SU-DHL-6 (cell line): Measurements from ENCODE around the gene ZNF664.

Source experiments
- H2AFZ ChIP-seq: fragments of 200-600 bp; sonication (generic); 2 replicates; pipeline ENCODE4 v1.6.1; 2014; ENCODE audit warnings: low read depth, mild to moderate bottlenecking, moderate library complexity, mixed read lengths, antibody characterized with exemption, low read length; ENCODE audit not compliant: severe bottlenecking
- H3F3A ChIP-seq: fragments of 200-600 bp; shearing (Covaris generic); 2 replicates; pipeline ENCODE4 v1.6.0; 2016; ENCODE audit warnings: antibody characterized with exemption, mild to moderate bottlenecking; ENCODE audit not compliant: insufficient read depth
- H3K27ac ChIP-seq: fragments of 200-600 bp; sonication (generic); 2 replicates; pipeline ENCODE4 v1.5.1; 2016; ENCODE audit warnings: low read depth, mild to moderate bottlenecking, low read length, moderate library complexity, mixed read lengths
- H3K27me3 ChIP-seq: fragments of 200-600 bp; sonication (generic), shearing (Covaris generic); 2 replicates; pipeline ENCODE4 v1.6.0; 2014; ENCODE audit warnings: mild to moderate bottlenecking, low read length
- H3K36me3 ChIP-seq: fragments of 200-600 bp; sonication (generic); 2 replicates; pipeline ENCODE4 v1.6.1; 2014; ENCODE audit warnings: mild to moderate bottlenecking, low read length, mixed read lengths
- H3K4me2 ChIP-seq: fragments of 300-600, 200-600 bp; shearing (Covaris generic), sonication (generic); 2 replicates; pipeline ENCODE4 v1.6.0; 2014; ENCODE audit warnings: low read length, low read depth, mild to moderate bottlenecking; ENCODE audit not compliant: poor library complexity, severe bottlenecking
- H3K4me3 ChIP-seq: fragments of 200-600 bp; sonication (generic); 2 replicates; pipeline ENCODE4 v1.5.1; 2014; ENCODE audit warnings: antibody characterized with exemption, low read length, mild to moderate bottlenecking, mixed read lengths; ENCODE audit not compliant: insufficient read depth, poor library complexity, severe bottlenecking
- H3K79me2 ChIP-seq: fragments of 200-600 bp; sonication (generic); 2 replicates; pipeline ENCODE4 v1.6.1; 2014; ENCODE audit warnings: mild to moderate bottlenecking, low read length, moderate library complexity; ENCODE audit not compliant: insufficient read depth
- H3K9ac ChIP-seq: fragments of 200-600 bp; sonication (generic); 2 replicates; pipeline ENCODE4 v1.7.0; 2014; ENCODE audit warnings: mild to moderate bottlenecking, low read length
- H3K9me2 ChIP-seq: fragments of 200-600 bp; sonication (generic); replicated peaks from 2 replicates; pipeline ENCODE4 v1.6.1; 2014; ENCODE audit warnings: low read length; ENCODE audit not compliant: insufficient read depth
- H3K9me3 ChIP-seq: fragments of 200-600 bp; sonication (generic); 2 replicates; pipeline ENCODE4 v1.6.1; 2014; ENCODE audit warnings: low read length, mixed read lengths; ENCODE audit not compliant: insufficient read depth
- H4K20me1 ChIP-seq: fragments of 200-600 bp; sonication (generic); 2 replicates; pipeline ENCODE4 v1.6.1; 2014; ENCODE audit warnings: low read depth, mild to moderate bottlenecking, antibody characterized with exemption, low read length, moderate library complexity, mixed read lengths
- CTCF ChIP-seq: fragments of 200-600 bp; sonication (generic); IDR thresholded peaks from one replicate; pipeline ENCODE4 v1.5.1; 2017; ENCODE audit warnings: antibody characterized with exemption, mild to moderate bottlenecking, low read length, moderate library complexity; ENCODE audit not compliant: insufficient read depth, poor library complexity, severe bottlenecking
- EZH2phosphoT487 ChIP-seq: fragments of 200-600 bp; sonication (generic), shearing (Covaris generic); conservative IDR thresholded peaks from 2 replicates; pipeline ENCODE4 v1.6.1; 2018; ENCODE audit warnings: mild to moderate bottlenecking, antibody characterized with exemption, low read length, moderate library complexity, mixed read lengths

The ZNF664 gene

GRCh38 chr12:123976227-123976826, 3.3 kb downstream of the ZNF664 start:
- Histone ChIP-seq H3K36me3 (no peaks in the 10 kb centered on the region; the same call in 1 of the 2 replicates), H3K9me3 (no peaks in the 10 kb centered on the region), H3K4me3 (no peak overlapping the region), H3K9me2 (no peaks in the 10 kb centered on the region), H3K27me3 (no peaks in the 10 kb centered on the region), H3K4me2 (no peak overlapping the region), H3K9ac (no peak overlapping the region), H3K79me2 (peaks cover 19% of the 10 kb centered on the region), H4K20me1 (0 out of 2 replicates have a peak, but pooled peaks cover 1% of the 10 kb centered on the region), H3F3A (peaks cover 2% of the 10 kb centered on the region; the same call in 1 of the 2 replicates), H2AFZ (no peak overlapping the region), H3K27ac (no peak overlapping the region)
- TF ChIP-seq EZH2phosphoT487 = no peak
- TF ChIP-seq CTCF = no peak

- Histone ChIP-seq H3K4me2 (no peak overlapping the region), H3K4me3 (no peak overlapping the region), H3K9ac (no peak overlapping the region), H4K20me1 (0 out of 2 replicates have a peak, but pooled peaks cover 4% of the 10 kb centered on the region), H3K9me3 (no peaks in the 10 kb centered on the region), H3K36me3 (no peaks in the 10 kb centered on the region; the same call in 1 of the 2 replicates), H3K79me2 (peaks cover 24% of the 10 kb centered on the region), H3K27me3 (no peaks in the 10 kb centered on the region), H3F3A (no peaks in the 10 kb centered on the region), H3K27ac (no peak overlapping the region), H3K9me2 (no peaks in the 10 kb centered on the region), H2AFZ (no peak overlapping the region)
- no peak for TF ChIP-seq EZH2phosphoT487
- no peak for TF ChIP-seq CTCF
Measured at GRCh38 chr12:123979566-123979965, 6.6 kb downstream of the ZNF664 start.

- Histone ChIP-seq H3K27ac (no peak overlapping the region), H3K9ac (no peak overlapping the region), H3K4me2 (no peak overlapping the region), H2AFZ (no peak overlapping the region), H3K79me2 (peaks cover 19% of the 10 kb centered on the region), H4K20me1 (0 out of 2 replicates have a peak, but pooled peaks cover 4% of the 10 kb centered on the region), H3K27me3 (no peaks in the 10 kb centered on the region), H3F3A (no peaks in the 10 kb centered on the region), H3K9me2 (no peaks in the 10 kb centered on the region), H3K9me3 (no peaks in the 10 kb centered on the region), H3K4me3 (no peak overlapping the region), H3K36me3 (no peaks in the 10 kb centered on the region; the same call in 1 of the 2 replicates)
- TF ChIP-seq CTCF = no peak
- no peak for TF ChIP-seq EZH2phosphoT487
Measured at GRCh38 chr12:123982269-123982668, 9.3 kb downstream of the ZNF664 start.
